ENCODE data around the gene PLXNA4. TPM values are rescaled to one million over a fixed set of nuclear protein-coding genes. Genes with fewer than 3 reads are reported as not detected.

The PLXNA4 gene
- total and polyA plus RNA-seq, 2 experiments from 2014 or later = 1.9 to 4.8 TPM

DNA sequence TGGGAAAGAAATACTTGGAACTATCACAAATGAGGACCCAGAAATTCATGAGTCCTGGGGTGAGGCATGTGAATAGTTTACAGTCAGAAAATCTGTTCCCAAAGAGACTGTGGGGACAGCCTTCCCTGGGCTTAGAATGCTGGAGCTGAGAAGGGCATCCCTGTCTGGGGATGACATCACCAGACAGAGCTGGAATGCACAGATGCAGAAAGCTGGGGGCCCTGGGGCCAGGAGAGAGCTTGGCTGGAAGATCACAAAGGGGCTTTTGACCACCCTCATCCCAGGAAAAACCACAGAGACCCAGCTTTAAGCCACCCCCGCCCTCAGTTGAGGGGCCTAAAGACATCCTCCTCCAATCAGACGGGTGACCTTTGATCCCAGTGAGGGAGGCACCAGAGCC lies 264.5 kb downstream of the PLXNA4 start:
- Histone ChIP-seq H3K9me3 (ENCODE audit: low read depth) (no peaks in the 10 kb centered on the region), H2AFZ (no peak overlapping the region), H3K4me1 (ENCODE audit: insufficient read depth) (no peaks in the 10 kb centered on the region), H3K27me3 (peaks cover 6% of the 10 kb centered on the region), H3K27ac (no peak overlapping the region), H3K9me2 (replicated peaks; ENCODE audit: insufficient read depth) (no peaks in the 10 kb centered on the region), H4K20me1 (ENCODE audit: insufficient read depth, poor library complexity, severe bottlenecking) (no peaks in the 10 kb centered on the region), H3K4me2 (no peak overlapping the region), H3K36me3 (replicated peaks; ENCODE audit: insufficient read depth, low read depth) (no peaks in the 10 kb centered on the region), H3K79me2 (no peaks in the 10 kb centered on the region), H3K4me3 (no peak overlapping the region)
- TF ChIP-seq EZH2 (IDR thresholded peaks at IDR 0.05; ENCODE audit: borderline replicate concordance) (no peak), EZH2phosphoT487 (IDR thresholded peaks at IDR 0.05; ENCODE audit: low read depth, severe bottlenecking, unreplicated experiment) (no peak)
- TF ChIP-seq, protein P1, sequence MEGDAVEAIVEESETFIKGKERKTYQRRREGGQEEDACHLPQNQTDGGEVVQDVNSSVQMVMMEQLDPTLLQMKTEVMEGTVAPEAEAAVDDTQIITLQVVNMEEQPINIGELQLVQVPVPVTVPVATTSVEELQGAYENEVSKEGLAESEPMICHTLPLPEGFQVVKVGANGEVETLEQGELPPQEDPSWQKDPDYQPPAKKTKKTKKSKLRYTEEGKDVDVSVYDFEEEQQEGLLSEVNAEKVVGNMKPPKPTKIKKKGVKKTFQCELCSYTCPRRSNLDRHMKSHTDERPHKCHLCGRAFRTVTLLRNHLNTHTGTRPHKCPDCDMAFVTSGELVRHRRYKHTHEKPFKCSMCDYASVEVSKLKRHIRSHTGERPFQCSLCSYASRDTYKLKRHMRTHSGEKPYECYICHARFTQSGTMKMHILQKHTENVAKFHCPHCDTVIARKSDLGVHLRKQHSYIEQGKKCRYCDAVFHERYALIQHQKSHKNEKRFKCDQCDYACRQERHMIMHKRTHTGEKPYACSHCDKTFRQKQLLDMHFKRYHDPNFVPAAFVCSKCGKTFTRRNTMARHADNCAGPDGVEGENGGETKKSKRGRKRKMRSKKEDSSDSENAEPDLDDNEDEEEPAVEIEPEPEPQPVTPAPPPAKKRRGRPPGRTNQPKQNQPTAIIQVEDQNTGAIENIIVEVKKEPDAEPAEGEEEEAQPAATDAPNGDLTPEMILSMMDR (IDR thresholded peaks at IDR 0.05; ENCODE audit: poor library complexity) = no peak
- no peak for DNase-seq (ENCODE audit: low spot score)
- WGBS (ENCODE audit: low lambda C conversion rate, missing lambda C conversion rate) = 74% methylated on average over 2 of the region's 2 CpGs

DNA sequence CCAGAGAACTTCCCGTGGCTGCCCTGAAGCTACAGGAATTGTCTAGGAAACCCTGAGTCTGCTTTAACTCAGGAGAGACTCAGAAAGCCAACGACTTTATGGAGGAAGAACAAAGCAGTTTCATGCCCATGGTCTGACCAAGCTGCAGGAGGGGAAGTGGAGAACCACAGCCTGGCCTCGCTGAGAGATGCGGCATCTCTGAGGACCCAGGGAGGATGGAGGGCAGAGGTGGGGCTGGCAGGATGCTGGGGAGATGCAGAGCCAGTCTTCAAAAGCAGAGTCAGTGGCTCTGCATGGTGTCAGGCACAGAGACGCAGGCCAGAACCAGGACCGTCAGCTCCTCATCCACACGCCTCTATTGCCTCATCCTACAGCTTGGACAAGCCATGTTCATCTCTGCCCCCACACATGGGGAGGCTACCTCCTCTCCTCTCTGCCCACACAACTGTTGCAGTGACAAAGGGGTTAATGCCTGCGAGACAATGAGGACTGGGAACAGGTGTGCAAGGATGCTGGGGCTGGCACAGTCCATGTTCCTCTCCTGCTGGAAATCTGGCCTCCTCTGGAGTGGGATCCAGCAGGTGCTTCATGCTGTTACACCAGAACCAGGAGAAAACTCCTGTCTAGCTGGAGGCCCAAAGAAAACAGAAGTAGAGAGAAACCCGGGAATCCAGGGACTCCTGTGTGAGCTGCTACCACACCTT lies 267.0 kb downstream of the PLXNA4 start:
- H2AFZ ChIP-seq = no peak overlapping the region
- TF ChIP-seq, protein P1 (IDR thresholded peaks at IDR 0.05; ENCODE audit: poor library complexity) = no peak
- no peak for TF ChIP-seq EZH2phosphoT487 (IDR thresholded peaks at IDR 0.05; ENCODE audit: low read depth, severe bottlenecking, unreplicated experiment)
- TF ChIP-seq EZH2 (IDR thresholded peaks at IDR 0.05; ENCODE audit: borderline replicate concordance) = no peak
- H3K36me3 ChIP-seq (replicated peaks; ENCODE audit: insufficient read depth, low read depth) = no peaks in the 10 kb centered on the region
- H4K20me1 ChIP-seq (ENCODE audit: insufficient read depth, poor library complexity, severe bottlenecking) = no peaks in the 10 kb centered on the region
- 74% methylated on average over 9 of the region's 9 CpGs for WGBS (ENCODE audit: low lambda C conversion rate, missing lambda C conversion rate)
- H3K79me2 ChIP-seq = no peaks in the 10 kb centered on the region
- no peak overlapping the region for H3K27ac ChIP-seq
- H3K4me2 ChIP-seq = no peak overlapping the region
- no peak overlapping the region for H3K4me3 ChIP-seq
- peaks cover 6% of the 10 kb centered on the region for H3K27me3 ChIP-seq
- DNase-seq (ENCODE audit: low spot score) = no peak
- H3K9me2 ChIP-seq (replicated peaks; ENCODE audit: insufficient read depth) = no peaks in the 10 kb centered on the region
- no peaks in the 10 kb centered on the region for H3K4me1 ChIP-seq (ENCODE audit: insufficient read depth)
- H3K9me3 ChIP-seq (ENCODE audit: low read depth) = no peaks in the 10 kb centered on the region

DNA sequence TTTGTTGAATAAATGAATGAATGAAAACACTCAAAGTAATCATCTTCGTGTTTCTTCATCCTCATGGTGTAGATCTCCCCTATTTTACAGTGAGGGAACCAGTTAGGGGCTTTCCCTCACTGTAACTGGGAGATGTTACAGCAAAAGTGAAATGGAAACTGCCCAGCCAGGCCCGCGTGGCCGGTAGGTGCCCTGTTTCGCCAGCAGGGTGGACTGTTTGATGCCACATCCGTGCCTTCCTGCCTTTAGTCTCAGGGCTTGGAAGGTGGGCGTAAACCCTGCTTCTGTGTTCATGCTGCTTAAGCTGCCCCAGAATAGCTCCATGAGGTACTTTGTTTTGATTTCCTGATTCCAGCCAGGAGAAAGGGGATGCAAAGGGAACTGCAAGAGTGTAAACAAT lies 268.8 kb downstream of the PLXNA4 start:
- no peaks in the 10 kb centered on the region for H3K9me3 ChIP-seq (ENCODE audit: low read depth)
- H3K27ac ChIP-seq = no peak overlapping the region
- DNase-seq (ENCODE audit: low spot score) = no peak
- H3K36me3 ChIP-seq (replicated peaks; ENCODE audit: insufficient read depth, low read depth) = no peaks in the 10 kb centered on the region
- H4K20me1 ChIP-seq (ENCODE audit: insufficient read depth, poor library complexity, severe bottlenecking) = no peaks in the 10 kb centered on the region
- 80% methylated on average over 7 of the region's 7 CpGs for WGBS (ENCODE audit: low lambda C conversion rate, missing lambda C conversion rate)
- H3K4me1 ChIP-seq (ENCODE audit: insufficient read depth) = no peaks in the 10 kb centered on the region
- TF ChIP-seq EZH2 (IDR thresholded peaks at IDR 0.05; ENCODE audit: borderline replicate concordance) = no peak
- TF ChIP-seq, protein P1 (IDR thresholded peaks at IDR 0.05; ENCODE audit: poor library complexity) = no peak
- no peak for TF ChIP-seq EZH2phosphoT487 (IDR thresholded peaks at IDR 0.05; ENCODE audit: low read depth, severe bottlenecking, unreplicated experiment)
- H3K79me2 ChIP-seq = no peaks in the 10 kb centered on the region
- no peak overlapping the region for H2AFZ ChIP-seq
- no peaks in the 10 kb centered on the region for H3K9me2 ChIP-seq (replicated peaks; ENCODE audit: insufficient read depth)
- H3K4me2 ChIP-seq = no peak overlapping the region
- H3K4me3 ChIP-seq = no peak overlapping the region
- peaks cover 6% of the 10 kb centered on the region for H3K27me3 ChIP-seq

All from hepatocyte (in vitro differentiated cells).